Keratinocyte (primary cell): ENCODE measurements around the gene BBS7.

ENCODE experiments used
- EZH2 ChIP-seq: IDR thresholded peaks from one replicate; pipeline ENCODE4 v1.6.1; 2012; ENCODE audit warnings: inconsistent platforms, mild to moderate bottlenecking, low read length, moderate library complexity
- TF ChIP-seq, protein P1 (sequence below), 3 experiments: IDR thresholded peaks in 1 of 3; conservative IDR thresholded peaks in 1 of 3; optimal IDR thresholded peaks in 1 of 3; 2 replicates in 2 of 3; 3 replicates in 1 of 3; pipeline versions ENCODE3 to v1.5.1; 2011; ENCODE audit warnings: low read length in 3 of 3, mild to moderate bottlenecking in 3 of 3, moderate library complexity in 2 of 3, control low read depth in 1 of 3, inconsistent platforms in 1 of 3; ENCODE audit not compliant: insufficient read depth in 2 of 3; ENCODE audit errors: extremely low read depth in 1 of 3

DNA sequence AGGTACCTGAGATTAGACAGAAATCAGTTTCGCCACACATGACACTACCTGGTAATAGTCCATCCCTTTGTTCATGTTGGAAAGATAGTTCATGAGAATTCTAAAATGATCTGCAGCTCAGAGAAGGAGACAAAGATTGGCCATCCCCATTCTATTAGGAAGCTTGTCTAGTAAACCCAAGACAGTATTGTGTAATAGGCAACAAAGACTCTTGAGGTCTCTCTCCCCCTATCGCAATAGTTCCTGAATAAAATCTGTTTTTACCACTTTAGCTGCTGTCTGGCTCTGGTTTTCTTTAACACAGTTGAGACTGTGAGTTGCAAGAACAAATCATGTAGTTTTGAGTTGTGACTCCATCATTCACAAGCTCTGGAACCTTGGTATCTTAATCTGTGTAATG is 14.8 kb upstream of the BBS7 start:
- TF ChIP-seq, protein P1, sequence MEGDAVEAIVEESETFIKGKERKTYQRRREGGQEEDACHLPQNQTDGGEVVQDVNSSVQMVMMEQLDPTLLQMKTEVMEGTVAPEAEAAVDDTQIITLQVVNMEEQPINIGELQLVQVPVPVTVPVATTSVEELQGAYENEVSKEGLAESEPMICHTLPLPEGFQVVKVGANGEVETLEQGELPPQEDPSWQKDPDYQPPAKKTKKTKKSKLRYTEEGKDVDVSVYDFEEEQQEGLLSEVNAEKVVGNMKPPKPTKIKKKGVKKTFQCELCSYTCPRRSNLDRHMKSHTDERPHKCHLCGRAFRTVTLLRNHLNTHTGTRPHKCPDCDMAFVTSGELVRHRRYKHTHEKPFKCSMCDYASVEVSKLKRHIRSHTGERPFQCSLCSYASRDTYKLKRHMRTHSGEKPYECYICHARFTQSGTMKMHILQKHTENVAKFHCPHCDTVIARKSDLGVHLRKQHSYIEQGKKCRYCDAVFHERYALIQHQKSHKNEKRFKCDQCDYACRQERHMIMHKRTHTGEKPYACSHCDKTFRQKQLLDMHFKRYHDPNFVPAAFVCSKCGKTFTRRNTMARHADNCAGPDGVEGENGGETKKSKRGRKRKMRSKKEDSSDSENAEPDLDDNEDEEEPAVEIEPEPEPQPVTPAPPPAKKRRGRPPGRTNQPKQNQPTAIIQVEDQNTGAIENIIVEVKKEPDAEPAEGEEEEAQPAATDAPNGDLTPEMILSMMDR (optimal IDR thresholded peaks at IDR 0.05 in 1 of 3, IDR thresholded peaks at IDR 0.05 in 1 of 3, conservative IDR thresholded peaks at IDR 0.05 in 1 of 3; ENCODE audit: extremely low read depth in 1 of 3, insufficient read depth in 2 of 3, low read length in 3 of 3) = no peak
- TF ChIP-seq EZH2 = no peak
